RWPE2 (cell line): ENCODE data around the gene FIP1L1.

ENCODE experiments used
- ATAC-seq: fragments of 200-7000 bp; cut with Tn5 transposase; 3 replicates; pipeline ENCODE4 v1.9.1; 2021; ENCODE audit warnings: low read depth
- DNase-seq: peaks from one replicate; pipeline ENCODE4 v3.0.0-alpha.2; 2020; ENCODE audit warnings: low spot score
- H3K27ac ChIP-seq: fragments of 450-650 bp; 2 replicates; pipeline ENCODE4 v1.5.1; 2017; ENCODE audit warnings: mild to moderate bottlenecking; ENCODE audit not compliant: poor library complexity, severe bottlenecking
- H3K27me3 ChIP-seq: fragments of 250-450 bp; sonication (Bioruptor Pico); 2 replicates; pipeline ENCODE4 v1.5.1; 2021; ENCODE audit warnings: mild to moderate bottlenecking, moderate library complexity; ENCODE audit not compliant: insufficient read depth, poor library complexity, severe bottlenecking
- H3K36me3 ChIP-seq: fragments of 250-450 bp; sonication (Bioruptor Pico); 2 replicates; pipeline ENCODE4 v1.5.1; 2020; ENCODE audit warnings: low read depth, mild to moderate bottlenecking, moderate library complexity
- H3K4me1 ChIP-seq: fragments of 250-450 bp; sonication (Bioruptor Pico); 2 replicates; pipeline ENCODE4 v1.5.1; 2021; ENCODE audit warnings: mild to moderate bottlenecking, moderate library complexity; ENCODE audit not compliant: insufficient read depth, poor library complexity, severe bottlenecking
- H3K4me3 ChIP-seq: fragments of 250-450 bp; sonication (Bioruptor Pico); 2 replicates; pipeline ENCODE4 v1.5.1; 2021; ENCODE audit warnings: mild to moderate bottlenecking, moderate library complexity; ENCODE audit not compliant: severe bottlenecking
- H3K9me3 ChIP-seq: fragments of 250-450 bp; sonication (Bioruptor Pico); 2 replicates; pipeline ENCODE4 v1.5.1; 2021; ENCODE audit warnings: mild to moderate bottlenecking, moderate library complexity; ENCODE audit not compliant: severe bottlenecking
- CTCF ChIP-seq: fragments of 450-650 bp; IDR thresholded peaks from one replicate; pipeline ENCODE4 v1.5.1; 2017; ENCODE audit warnings: mild to moderate bottlenecking, moderate library complexity; ENCODE audit not compliant: poor library complexity, severe bottlenecking

Gene FIP1L1

GRCh38 chr4:53477636-53478035 is 100.2 kb downstream of the FIP1L1 start:
- peak overlapping the region; percentile 67 for H3K27ac ChIP-seq
- no peaks in the 10 kb centered on the region for H3K36me3 ChIP-seq
- H3K4me1 ChIP-seq = peaks cover 36% of the 10 kb centered on the region
- no peak for TF ChIP-seq CTCF
- no peak overlapping the region for H3K4me3 ChIP-seq
- no peak for ATAC-seq
- no peak for DNase-seq
- no peaks in the 10 kb centered on the region for H3K27me3 ChIP-seq
- no peaks in the 10 kb centered on the region for H3K9me3 ChIP-seq

- peak overlapping the region; percentile 51 for H3K27ac ChIP-seq
- H3K36me3 ChIP-seq = no peaks in the 10 kb centered on the region
- DNase-seq = no peak
- no peaks in the 10 kb centered on the region for H3K27me3 ChIP-seq
- H3K4me3 ChIP-seq = no peak overlapping the region
- no peaks in the 10 kb centered on the region for H3K9me3 ChIP-seq
- H3K4me1 ChIP-seq = peaks cover 36% of the 10 kb centered on the region
- no peak for TF ChIP-seq CTCF
- ATAC-seq = peak; percentile 53
Measured at GRCh38 chr4:53478671-53479456, 101.4 kb downstream of the FIP1L1 start.

GRCh38 chr4:53479736-53480525 is 102.5 kb downstream of the FIP1L1 start:
- ATAC-seq = peak; percentile 54; the same call in 2 of the 3 replicates
- H3K27ac ChIP-seq = peak overlapping the region; percentile 51
- TF ChIP-seq CTCF = no peak
- H3K4me1 ChIP-seq = peaks cover 36% of the 10 kb centered on the region
- H3K9me3 ChIP-seq = no peaks in the 10 kb centered on the region
- no peaks in the 10 kb centered on the region for H3K36me3 ChIP-seq
- no peaks in the 10 kb centered on the region for H3K27me3 ChIP-seq
- no peak for DNase-seq
- H3K4me3 ChIP-seq = no peak overlapping the region

- ATAC-seq (no peak), DNase-seq (no peak)
- no peak for TF ChIP-seq CTCF
- Histone ChIP-seq H3K27ac (no peak overlapping the region), H3K4me1 (peaks cover 36% of the 10 kb centered on the region), H3K9me3 (no peaks in the 10 kb centered on the region), H3K4me3 (no peak overlapping the region), H3K36me3 (no peaks in the 10 kb centered on the region), H3K27me3 (no peaks in the 10 kb centered on the region)
Measured at GRCh38 chr4:53480909-53481308, 103.5 kb downstream of the FIP1L1 start.
